SH-SY5Y (cell line): ENCODE results near the gene EID2B.

Source experiments
- GATA2 ChIP-seq: IDR thresholded peaks from 2 replicates; pipeline ENCODE4 v1.6.1; 2011; ENCODE audit warnings: mild to moderate bottlenecking, low read depth, low read length
- GATA3 ChIP-seq: IDR thresholded peaks from 2 replicates; pipeline ENCODE4 v1.6.1; 2011; ENCODE audit warnings: low read depth, mild to moderate bottlenecking, low read length, moderate library complexity

- TF ChIP-seq GATA2 = no peak
- no peak for TF ChIP-seq GATA3
Observed at GRCh38 chr19:39531834-39532232, 819 bp downstream of the EID2B start.
